SK-N-MC (cell line): ENCODE measurements around the gene SPATC1L.
"Not testable (repeated sequence)": the region's sequence is repeated elsewhere in the genome, so short reads cannot be mapped to it uniquely, and the experiment has no call there.

Experiments used
- DNase-seq: peaks from one replicate; pipeline ENCODE4 v3.0.0-alpha.2; 2011; ENCODE audit warnings: low read depth, low spot score
- H3K27ac ChIP-seq: fragments of 200-600 bp; sonication (generic); 2 replicates; pipeline ENCODE4 v1.5.1; 2016; ENCODE audit warnings: mixed run types
- H3K36me3 ChIP-seq: fragments of 200-600 bp; sonication (generic); 2 replicates; pipeline ENCODE4 v1.6.1; 2017; ENCODE audit warnings: antibody characterized with exemption, low read length, mixed read lengths; ENCODE audit not compliant: insufficient read depth
- H3K4me3 ChIP-seq: fragments of 200-600 bp; sonication (generic); 2 replicates; pipeline ENCODE4 v1.5.1; 2016
- H3K9ac ChIP-seq: fragments of 200-600 bp; sonication (generic); 2 replicates; pipeline ENCODE4 v1.8.0; 2017; ENCODE audit warnings: mixed run types, mixed read lengths; ENCODE audit not compliant: insufficient read length
- H3K9me3 ChIP-seq: fragments of 200-600 bp; sonication (generic); 2 replicates; pipeline ENCODE4 v1.6.1; 2017; ENCODE audit warnings: low read depth, mild to moderate bottlenecking, antibody characterized with exemption, low read length, moderate library complexity, mixed read lengths
- EZH2 ChIP-seq: fragments of 200-600 bp; sonication (generic); IDR thresholded peaks from one replicate; pipeline ENCODE4 v1.6.1; 2017; ENCODE audit warnings: antibody characterized with exemption
- FOXP2 ChIP-seq: optimal IDR thresholded peaks from 2 replicates; pipeline ENCODE3; 2011; ENCODE audit warnings: mild to moderate bottlenecking, moderate library complexity; ENCODE audit not compliant: insufficient read depth; ENCODE audit errors: extremely low read length, control extremely low read depth
- POLR2AphosphoS5 ChIP-seq: IDR thresholded peaks from 2 replicates; pipeline ENCODE4 v1.6.1; 2012; ENCODE audit warnings: mild to moderate bottlenecking, low read depth, low read length, borderline replicate concordance

SPATC1L gene

DNA sequence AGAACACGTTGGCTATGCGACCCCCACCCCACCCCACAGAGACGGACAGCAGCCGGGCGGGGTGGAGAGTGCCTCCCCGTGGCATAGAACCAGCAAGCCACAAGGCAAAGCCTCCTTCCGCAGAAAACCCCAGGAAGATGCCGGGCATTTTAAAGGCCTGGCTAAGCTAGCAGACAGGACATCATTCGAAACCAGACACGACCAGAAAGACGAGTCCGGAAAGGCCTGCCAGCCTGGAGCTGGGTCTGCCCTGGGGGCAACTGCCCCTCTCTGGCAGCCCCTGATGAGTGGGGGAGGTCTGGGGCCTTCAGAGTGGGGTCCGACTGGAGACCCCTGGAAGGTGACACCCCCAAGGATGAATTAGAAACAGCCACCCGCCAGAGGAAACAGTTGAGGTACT, 37.4 kb downstream of the SPATC1L start:
- no peak for DNase-seq
- TF ChIP-seq FOXP2 (no peak), POLR2AphosphoS5 (no peak), EZH2 (no peak)
- H3K27ac ChIP-seq: no peak overlapping the region
- no peak overlapping the region for H3K9ac ChIP-seq
- no peaks in the 10 kb centered on the region for H3K36me3 ChIP-seq
- no peak overlapping the region for H3K4me3 ChIP-seq
- no peaks in the 10 kb centered on the region for H3K9me3 ChIP-seq

GRCh38 chr21:46145840-46146691, 38.2 kb downstream of the SPATC1L start:
- DNase-seq: no peak
- H3K9ac ChIP-seq: no peak overlapping the region
- no peaks in the 10 kb centered on the region for H3K36me3 ChIP-seq
- H3K27ac ChIP-seq: no peak overlapping the region
- TF ChIP-seq EZH2: no peak
- no peak for TF ChIP-seq FOXP2
- no peak for TF ChIP-seq POLR2AphosphoS5
- H3K4me3 ChIP-seq: no peak overlapping the region
- no peaks in the 10 kb centered on the region for H3K9me3 ChIP-seq

- H3K9ac ChIP-seq: no peak overlapping the region
- no peaks in the 10 kb centered on the region for H3K36me3 ChIP-seq
- DNase-seq: no peak
- no peak for TF ChIP-seq POLR2AphosphoS5
- TF ChIP-seq EZH2: no peak
- TF ChIP-seq FOXP2: no peak
- H3K9me3 ChIP-seq: no peaks in the 10 kb centered on the region
- H3K4me3 ChIP-seq: no peak overlapping the region
- H3K27ac ChIP-seq: no peak overlapping the region
These were observed 39.0 kb downstream of the SPATC1L start for GRCh38 chr21:46145159-46145839.

GRCh38 chr21:46144464-46145070, 39.7 kb downstream of the SPATC1L start:
- H3K36me3 ChIP-seq: no peaks in the 10 kb centered on the region
- H3K9ac ChIP-seq: no peak overlapping the region
- H3K27ac ChIP-seq: no peak overlapping the region
- DNase-seq: no peak
- H3K9me3 ChIP-seq: no peaks in the 10 kb centered on the region
- H3K4me3 ChIP-seq: no peak overlapping the region
- TF ChIP-seq FOXP2 (no peak), EZH2 (no peak), POLR2AphosphoS5 (no peak)

DNA sequence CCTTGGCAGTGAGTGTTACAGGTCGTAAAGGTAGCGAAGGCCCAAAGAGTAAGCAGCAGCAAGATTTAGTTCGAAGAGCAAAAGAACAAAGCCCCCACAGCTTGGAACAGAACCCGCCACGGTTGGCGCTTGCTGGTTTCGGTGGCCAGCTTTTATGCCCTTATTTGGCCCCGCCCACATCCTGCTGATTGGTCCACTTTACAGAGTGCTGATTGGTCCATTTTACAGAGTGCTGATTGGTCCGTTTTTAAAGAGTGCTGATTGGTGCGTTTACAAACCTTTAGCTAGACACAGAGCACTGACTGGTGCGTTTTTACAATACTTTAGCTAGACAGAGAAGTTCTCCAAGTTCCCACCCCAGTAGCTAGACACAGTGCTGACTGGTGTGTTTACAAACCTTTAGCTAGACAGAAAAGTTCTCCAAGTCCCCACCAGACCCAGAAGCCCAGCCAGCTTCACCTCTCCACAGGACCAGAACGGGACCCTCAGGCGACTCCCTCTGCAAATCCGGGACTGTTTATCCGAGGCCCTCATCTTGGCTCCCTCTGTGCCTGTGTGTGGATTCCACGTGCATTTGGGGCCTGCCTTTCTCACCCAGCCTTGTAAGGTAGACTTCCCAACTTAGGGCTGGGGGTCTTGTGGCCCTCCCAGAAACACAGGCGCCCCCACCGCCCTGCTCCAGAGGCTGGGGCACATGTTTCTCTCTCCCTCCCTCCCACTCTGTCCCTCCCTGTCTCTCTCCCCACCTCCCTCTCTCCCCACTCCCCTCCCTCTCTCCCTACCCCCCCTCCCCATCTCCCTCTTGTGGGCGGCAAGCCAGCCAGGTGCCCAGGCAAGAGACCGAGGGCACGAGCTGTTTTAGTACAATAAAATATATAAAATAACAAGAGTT, 41.4 kb downstream of the SPATC1L start:
- H3K4me3 ChIP-seq: no peak overlapping the region
- DNase-seq: no peak
- no peak overlapping the region for H3K9ac ChIP-seq
- no peaks in the 10 kb centered on the region for H3K9me3 ChIP-seq
- TF ChIP-seq FOXP2 (no peak), EZH2 (no peak), POLR2AphosphoS5 (no peak)
- H3K27ac ChIP-seq: no peak overlapping the region
- no peaks in the 10 kb centered on the region for H3K36me3 ChIP-seq

GRCh38 chr21:46141767-46142581, 42.3 kb downstream of the SPATC1L start:
- H3K9ac ChIP-seq: no peak overlapping the region
- no peaks in the 10 kb centered on the region for H3K36me3 ChIP-seq
- no peak overlapping the region for H3K4me3 ChIP-seq
- no peak for DNase-seq
- no peaks in the 10 kb centered on the region for H3K9me3 ChIP-seq
- no peak overlapping the region for H3K27ac ChIP-seq
- TF ChIP-seq POLR2AphosphoS5 (no peak), EZH2 (no peak), FOXP2 (no peak)

DNA sequence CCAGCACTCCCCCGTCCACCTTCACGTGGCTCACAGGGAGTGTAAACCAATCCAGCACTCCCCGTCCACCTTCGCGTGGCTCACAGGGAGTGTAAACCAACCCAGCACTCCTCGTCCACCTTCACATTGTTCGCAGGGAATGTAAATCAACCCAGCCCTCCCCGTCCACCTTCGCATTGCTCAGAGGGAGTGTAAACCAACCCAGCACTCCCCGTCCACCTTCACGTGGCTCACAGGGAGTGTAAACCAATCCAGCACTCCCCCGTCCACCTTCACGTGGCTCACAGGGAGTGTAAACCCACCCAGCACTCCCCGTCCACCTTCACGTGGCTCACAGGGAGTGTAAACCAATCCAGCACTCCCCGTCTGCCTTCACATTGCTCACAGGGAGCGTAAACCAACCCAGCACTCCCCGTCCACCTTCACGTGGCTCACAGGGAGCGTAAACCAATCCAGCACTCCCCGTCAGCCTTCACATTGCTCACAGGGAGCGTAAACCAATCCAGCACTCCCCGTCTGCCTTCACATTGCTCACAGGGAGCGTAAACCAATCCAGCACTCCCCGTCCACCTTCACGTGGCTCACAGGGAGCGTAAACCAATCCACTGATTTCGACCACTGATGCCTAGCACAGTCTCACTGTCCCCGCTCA, 43.8 kb downstream of the SPATC1L start:
- DNase-seq, H3K4me3 ChIP-seq, H3K27ac ChIP-seq, H3K9me3 ChIP-seq, H3K9ac ChIP-seq, H3K36me3 ChIP-seq: not testable (repeated sequence)
